Liver (tissue), 3 donors: Measurements from ENCODE around the gene UBE2D2.
A peak's percentile ranks its signal among the peaks of the same experiment; 100 is the strongest.

Source experiments
- ATF3 ChIP-seq: IDR thresholded peaks from 2 replicates; pipeline ENCODE4 v1.6.1; 2016; ENCODE audit warnings: antibody characterized with exemption
- CTCF ChIP-seq: fragments of 150-350 bp; IDR thresholded peaks from 2 replicates; pipeline ENCODE4 v1.5.1; 2017; ENCODE audit warnings: improper control_type of control experiment, low read depth, low read length; ENCODE audit not compliant: missing input control
- FOXA1 ChIP-seq: IDR thresholded peaks from 2 replicates; pipeline ENCODE4 v1.6.1; 2016; ENCODE audit warnings: antibody characterized with exemption
- HNF4A ChIP-seq, 2 donors: conservative IDR thresholded peaks; 2 replicates each; pipeline ENCODE4 v1.6.1; 2016; ENCODE audit warnings: antibody characterized with exemption in 2 of 2, mild to moderate bottlenecking in 2 of 2
- HNF4G ChIP-seq: IDR thresholded peaks from 2 replicates; pipeline ENCODE4 v1.6.1; 2016; ENCODE audit warnings: antibody characterized with exemption
- RAD21 ChIP-seq, 2 donors: IDR thresholded peaks; 2 replicates each; pipeline ENCODE4 v1.6.1; 2016; ENCODE audit warnings: antibody characterized with exemption in 2 of 2, mild to moderate bottlenecking in 2 of 2
- REST ChIP-seq: IDR thresholded peaks from 2 replicates; pipeline ENCODE4 v1.6.1; 2016; ENCODE audit warnings: antibody characterized with exemption, mild to moderate bottlenecking
- SP1 ChIP-seq: IDR thresholded peaks from 2 replicates; pipeline ENCODE4 v1.6.1; 2018; ENCODE audit warnings: antibody characterized with exemption, mild to moderate bottlenecking
- TAF1 ChIP-seq: conservative IDR thresholded peaks from 2 replicates; pipeline ENCODE4 v1.6.1; 2016; ENCODE audit warnings: antibody characterized with exemption, mild to moderate bottlenecking
- YY1 ChIP-seq: IDR thresholded peaks from 2 replicates; pipeline ENCODE4 v1.6.1; 2016; ENCODE audit warnings: antibody characterized with exemption, mild to moderate bottlenecking
- donor health status: healthy.
- donor health status: healthy.

GRCh38 chr5:139642891-139643871 is 82.0 kb downstream of the UBE2D2 start:
- no peak for TF ChIP-seq TAF1
- TF ChIP-seq REST: peak; percentile 43
- no peak for TF ChIP-seq CTCF
- peak; percentile 76 to 89 for TF ChIP-seq HNF4A (conservative IDR thresholded peaks at IDR 0.05)
- TF ChIP-seq ATF3: no peak
- peak; percentile 32 to 45 for TF ChIP-seq RAD21 (IDR thresholded peaks at IDR 0.05)
- TF ChIP-seq YY1: peak; percentile 39
- peak; percentile 36 for TF ChIP-seq HNF4G
- peak; percentile 40 for TF ChIP-seq FOXA1
- TF ChIP-seq SP1: peak; percentile 74
